ENCODE results near the gene ASAH2.
"Not testable (repeated sequence)": the region's sequence is repeated elsewhere in the genome, so short reads cannot be mapped to it uniquely, and the experiment has no call there.

Gene ASAH2

GRCh38 chr10:50251394-50251793 lies at the start of gene ASAH2:
TSS of gene ASAH2 (minus strand) at chr10:50251516. CDS start at chr10:50248610, 2,906 bp downstream.
- no peak for DNase-seq

- no peak for DNase-seq
These were observed 48.8 kb upstream of the ASAH2 start for GRCh38 chr10:50299948-50300669.

DNA sequence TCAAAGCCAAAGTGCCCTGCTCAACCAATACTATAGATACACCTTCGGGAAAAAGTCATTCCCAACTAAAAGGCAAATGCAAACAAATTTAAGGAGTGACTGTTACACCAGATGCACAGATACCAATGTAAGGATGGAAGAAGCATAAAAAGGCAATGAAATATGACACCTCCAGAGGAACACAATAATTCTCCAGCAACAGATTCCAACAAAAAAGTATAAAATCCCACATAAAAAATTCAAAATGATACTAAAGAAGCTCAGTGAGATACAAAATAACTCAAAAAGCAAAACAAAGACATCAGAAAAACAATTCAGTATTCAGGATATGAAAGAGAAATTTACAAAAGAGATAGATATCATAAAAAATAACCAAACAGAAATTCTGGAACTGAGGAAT lies 44.1 kb upstream of the ASAH2 start:
- DNase-seq = no peak

GRCh38 chr10:50294582-50294981 lies 43.3 kb upstream of the ASAH2 start:
- DNase-seq = no peak

GRCh38 chr10:50293513-50294313 lies 42.4 kb upstream of the ASAH2 start:
- DNase-seq = no peak

- no peak for DNase-seq
These were observed 40.0 kb upstream of the ASAH2 start for GRCh38 chr10:50291261-50291850.

DNA sequence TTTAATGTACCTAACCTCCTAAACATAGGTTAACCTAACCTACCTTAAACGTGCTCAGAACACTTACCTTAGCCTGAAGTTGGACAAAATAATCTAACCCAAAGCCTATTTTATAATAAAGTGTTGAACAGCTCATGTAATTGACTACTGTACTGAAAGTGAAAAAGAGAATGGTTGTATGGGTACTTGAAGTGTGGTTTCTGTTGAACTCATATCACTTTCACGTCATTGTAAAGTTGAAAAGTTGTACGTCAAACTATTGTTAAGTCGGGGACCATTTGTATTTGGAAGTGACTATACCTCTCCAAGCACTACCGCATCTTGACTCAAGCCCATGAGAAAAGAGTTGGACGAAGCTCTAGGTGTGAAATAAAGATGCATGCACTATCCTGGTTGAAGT lies 37.9 kb upstream of the ASAH2 start:
- DNase-seq = no peak

DNA sequence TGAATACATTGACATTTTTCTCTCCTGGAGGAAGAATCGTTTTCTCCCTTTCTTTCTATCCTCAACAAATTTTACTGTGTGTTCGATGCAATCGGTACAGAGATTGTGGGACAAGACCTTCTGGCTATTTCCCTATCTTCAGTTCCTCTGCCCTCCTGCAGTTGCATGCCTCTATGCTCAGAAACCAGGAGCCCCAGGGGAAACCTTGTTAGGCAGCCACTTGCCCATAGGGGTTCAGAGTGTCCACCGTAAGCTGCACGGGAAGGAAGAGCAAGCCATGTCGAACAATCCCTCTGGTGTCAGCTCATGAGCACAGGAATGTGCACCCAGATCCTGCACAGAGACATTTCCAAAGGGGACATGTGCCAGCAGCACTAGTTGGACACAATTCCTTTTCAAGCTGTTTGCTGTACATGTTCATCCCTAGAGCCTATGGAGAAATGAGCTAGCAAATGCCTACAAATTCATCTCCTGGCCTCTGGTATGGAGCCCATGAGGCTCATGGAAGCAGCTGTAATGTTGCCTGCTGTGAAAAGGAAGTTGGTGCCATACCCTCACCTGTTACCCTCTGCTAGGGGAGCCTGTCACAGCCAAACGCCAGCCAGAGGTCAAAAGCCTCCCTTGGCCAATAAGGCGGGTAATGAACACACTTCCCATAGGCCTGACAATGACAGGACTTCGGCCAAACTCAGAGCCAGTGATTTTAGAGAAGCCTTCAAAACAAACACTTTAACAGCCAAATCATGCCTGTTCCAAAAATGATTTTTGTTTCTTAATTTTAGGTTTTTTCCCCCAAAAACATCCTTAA lies 35.9 kb upstream of the ASAH2 start:
- no peak for DNase-seq

DNA sequence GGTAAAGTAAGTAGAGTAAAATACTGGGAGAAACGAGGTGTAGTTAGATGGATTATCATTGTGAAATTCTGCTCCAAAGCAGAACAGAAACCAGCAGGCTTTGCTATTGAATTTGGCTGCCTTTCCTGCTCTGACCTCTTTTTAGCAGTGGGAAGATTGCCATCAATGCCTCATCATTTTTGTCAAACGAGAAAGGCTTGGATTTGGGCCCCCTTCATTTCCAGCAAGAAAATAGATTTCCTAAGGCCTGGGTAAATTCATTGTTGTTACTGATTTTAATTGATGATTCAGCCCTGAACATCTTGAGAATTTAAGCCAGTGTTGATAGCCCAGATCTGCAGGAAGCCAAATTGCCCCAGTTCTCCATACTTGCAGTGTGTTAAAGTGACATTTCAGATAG lies 35.2 kb upstream of the ASAH2 start:
- peak; percentile 59 for DNase-seq

- DNase-seq = no peak
These were observed 30.7 kb upstream of the ASAH2 start for GRCh38 chr10:50281967-50282522.

DNA sequence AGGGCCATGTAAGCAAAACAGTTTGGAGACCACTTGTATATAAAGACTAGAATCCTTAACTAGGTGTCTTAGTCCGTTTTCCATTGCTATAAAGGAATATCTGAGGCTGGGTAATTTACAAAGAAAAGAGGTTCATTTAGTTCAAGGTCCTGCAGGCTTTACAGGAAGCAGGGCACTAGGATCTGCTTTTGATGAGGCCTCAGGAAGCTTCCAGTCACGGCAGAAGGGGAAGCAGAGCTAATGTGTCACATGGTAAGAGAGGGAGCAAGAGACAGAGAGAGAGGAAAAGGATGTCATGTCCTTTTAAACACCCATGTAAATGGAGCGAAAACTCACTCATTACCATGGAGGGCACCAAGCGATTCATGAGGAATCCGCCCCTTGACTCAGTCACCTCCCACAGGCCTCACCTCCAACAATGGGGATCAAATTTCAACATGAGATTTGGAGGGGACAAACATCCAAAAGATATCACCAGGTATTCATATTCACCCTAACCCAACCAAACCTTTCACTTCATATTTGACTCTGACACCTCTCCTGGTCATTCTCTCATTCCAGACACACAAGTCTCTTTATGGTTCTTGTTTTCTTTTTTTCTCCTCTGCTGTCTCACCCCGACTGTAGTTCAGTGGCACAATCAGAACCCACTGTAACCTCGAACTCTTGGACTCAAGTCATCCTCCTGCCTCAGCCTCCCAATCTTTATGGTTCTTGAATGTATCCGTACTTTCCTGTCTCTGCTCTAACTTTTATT lies 30.1 kb upstream of the ASAH2 start:
- no peak for DNase-seq

- no peak for DNase-seq
These were observed 28.9 kb upstream of the ASAH2 start for GRCh38 chr10:50280049-50280841.

DNA sequence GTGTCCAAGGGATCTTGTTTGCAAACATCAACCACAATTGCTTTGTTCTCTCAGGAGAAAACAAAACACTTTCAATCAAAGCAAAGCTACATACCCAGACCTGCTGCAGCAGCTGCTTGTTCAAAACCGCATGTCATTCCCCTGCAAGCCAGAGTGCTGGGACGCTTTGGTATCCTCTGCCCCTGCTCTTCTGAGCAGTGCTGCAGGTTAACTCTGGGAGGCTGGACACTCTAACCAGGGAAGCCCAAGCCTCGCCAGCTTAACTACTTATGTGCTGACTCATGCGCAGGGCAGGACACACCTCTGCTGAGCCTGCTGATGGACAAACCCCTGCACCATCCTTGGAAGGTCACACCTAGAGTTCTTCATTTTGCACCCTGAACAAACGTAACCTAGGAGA lies 28.2 kb upstream of the ASAH2 start:
- DNase-seq = no peak

- DNase-seq = peak; percentile 21
These were observed 24.4 kb upstream of the ASAH2 start for GRCh38 chr10:50275650-50276235.

DNA sequence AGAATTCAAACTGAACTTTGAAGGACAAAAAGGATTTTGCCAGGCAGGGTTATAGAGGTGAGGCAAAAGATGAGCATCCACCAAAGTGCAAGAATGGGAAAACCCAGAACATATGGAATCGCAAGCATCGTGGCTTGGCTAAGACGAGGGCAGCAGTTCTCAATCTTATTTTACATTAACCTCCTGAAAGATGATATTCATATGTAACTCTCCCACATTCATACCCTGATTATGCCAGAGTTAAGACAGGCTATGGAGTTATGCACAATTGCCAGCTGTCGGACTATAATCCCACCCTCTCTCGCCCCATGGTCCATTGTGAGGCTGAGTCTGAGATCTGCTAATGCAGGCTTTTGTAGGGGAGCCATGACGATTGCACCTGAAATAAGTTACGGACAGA lies 21.2 kb upstream of the ASAH2 start:
- DNase-seq = no peak

DNA sequence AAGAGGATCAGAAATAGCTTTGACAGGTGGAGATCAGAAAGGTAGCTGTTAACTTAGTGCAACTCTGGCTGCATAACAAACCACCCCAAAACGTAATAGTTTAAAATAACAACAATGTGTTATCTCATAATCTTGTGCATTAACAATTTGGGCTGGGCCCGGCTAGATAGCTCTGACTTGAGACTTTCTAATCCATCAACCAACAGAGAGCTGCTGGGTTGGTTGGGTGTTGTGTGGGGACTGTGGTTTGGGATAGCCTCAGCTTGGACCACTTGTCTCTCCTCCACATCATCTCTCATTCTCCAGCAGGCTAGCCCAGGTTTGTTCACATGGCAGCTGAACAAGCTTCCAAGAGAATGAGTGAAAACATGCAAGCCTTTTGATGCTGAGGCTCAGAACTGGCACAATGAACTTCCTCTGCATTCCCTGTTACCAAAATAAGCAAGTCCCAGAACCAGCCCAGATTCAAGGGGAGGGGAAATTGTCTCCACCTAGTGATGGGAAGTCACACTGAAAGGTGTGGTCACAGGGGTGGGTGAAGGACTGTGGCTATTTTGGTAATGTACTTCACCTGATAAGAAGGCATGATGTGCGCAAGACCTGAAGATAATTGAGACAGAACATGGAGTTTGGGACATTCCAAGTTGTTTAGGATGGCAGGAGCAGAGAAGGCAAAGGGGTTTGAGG lies 20.4 kb upstream of the ASAH2 start:
- no peak for DNase-seq

DNA sequence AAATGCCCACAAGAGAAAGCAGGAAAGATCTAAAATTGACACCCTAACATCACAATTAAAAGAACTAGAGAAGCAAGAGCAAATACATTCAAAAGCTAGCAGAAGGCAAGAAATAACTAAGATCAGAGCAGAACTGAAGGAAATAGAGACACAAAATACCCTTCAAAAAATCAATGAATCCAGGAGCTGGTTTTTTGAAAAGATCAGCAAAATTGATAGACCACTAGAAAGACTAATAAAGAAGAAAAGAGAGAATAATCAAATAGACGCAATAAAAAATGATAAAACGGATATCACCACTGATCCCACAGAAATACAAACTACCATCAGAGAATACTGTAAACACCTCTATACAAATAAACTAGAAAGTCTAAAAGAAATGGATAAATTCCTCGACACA lies 16.6 kb upstream of the ASAH2 start:
- not testable (repeated sequence) for DNase-seq

DNA sequence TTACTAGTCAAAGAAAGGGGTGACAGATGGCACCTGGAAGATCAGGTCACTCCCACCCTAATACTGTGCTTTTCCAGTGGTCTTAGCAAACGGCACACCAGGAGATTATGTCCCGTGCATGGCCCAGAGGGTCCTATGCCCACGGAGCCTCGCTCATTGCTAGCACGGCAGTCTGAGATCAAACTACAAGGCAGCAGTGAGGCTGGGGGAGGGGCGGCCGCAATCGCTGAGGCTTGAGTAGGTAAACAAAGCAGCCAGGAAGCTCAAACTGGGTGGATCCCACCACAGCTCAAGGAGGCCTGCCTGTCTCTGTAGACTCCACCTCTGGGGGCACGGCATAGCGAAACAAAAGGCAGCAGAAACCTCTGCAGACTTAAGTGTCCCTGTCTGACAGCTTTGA lies 11.3 kb upstream of the ASAH2 start:
- not testable (repeated sequence) for DNase-seq

- no peak for DNase-seq
These were observed 9.5 kb upstream of the ASAH2 start for GRCh38 chr10:50260791-50261281.

- DNase-seq = no peak
These were observed 3.2 kb upstream of the ASAH2 start for GRCh38 chr10:50254479-50254878.

All from femur (tissue), 1 donor.